ENCODE measurements around the gene MANEA.

MANEA gene

GRCh38 chr6:95589067-95589466 lies 11.7 kb downstream of the MANEA start:
- DNase-seq = no peak

- no peak for DNase-seq
These were observed 12.7 kb downstream of the MANEA start for GRCh38 chr6:95589826-95590570.

DNA sequence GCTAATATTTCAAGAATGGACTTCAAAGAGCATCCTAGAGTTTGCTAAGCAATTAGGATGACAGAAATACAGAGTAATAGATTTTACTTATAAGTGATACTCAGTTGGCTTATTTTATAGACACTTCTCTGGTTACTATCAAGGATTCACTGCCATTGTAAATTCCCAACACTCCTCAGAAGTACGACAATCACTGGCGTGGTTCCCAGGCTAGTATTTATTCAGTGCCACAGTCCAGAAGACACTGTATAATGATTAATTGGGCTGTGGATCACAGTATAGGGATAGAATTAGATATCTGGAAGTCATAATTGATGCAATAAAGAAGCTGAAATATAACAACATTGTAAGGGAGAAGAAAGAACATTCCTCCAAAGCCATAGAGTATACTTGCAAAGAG lies 15.7 kb downstream of the MANEA start:
- DNase-seq = peak; percentile 51

DNA sequence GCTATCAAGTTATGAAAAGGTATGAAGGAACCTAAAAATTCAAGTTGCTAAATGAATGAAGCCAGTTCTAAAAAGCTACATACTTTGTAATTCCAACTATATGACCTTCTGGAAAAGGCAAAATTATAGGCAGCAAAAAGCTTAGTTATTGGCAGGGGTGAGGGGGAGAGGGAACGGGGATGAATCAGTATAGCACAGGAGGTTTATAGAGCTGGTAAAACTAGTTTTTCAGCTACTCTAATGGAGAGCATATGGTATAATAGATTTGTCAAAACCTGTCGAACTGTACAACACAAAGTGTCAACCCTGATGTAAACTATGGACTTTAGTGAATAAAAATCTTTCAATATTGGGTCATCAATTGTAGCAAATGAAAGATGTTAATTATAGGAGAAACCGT lies 18.7 kb downstream of the MANEA start:
- peak; percentile 67 for DNase-seq

DNA sequence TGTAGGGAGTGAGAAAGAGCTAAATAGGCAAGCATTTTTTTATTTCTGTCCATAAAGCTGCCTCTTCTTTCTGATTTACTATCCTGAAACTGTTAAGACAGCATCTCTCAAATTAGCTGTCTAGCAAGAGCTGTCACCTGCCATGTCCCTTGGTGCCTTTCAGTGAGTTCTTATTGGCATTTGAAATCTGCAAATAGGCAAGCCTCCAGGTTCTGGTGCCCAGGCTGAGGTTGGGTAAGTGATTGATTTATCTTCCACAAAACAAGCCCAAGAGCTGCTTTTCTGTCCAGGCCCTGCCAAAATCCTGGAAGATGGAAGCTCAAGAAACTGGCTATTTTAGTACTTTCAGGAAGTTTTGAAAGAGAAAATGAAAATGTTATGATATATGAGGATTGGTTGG lies 22.4 kb downstream of the MANEA start:
- no peak for DNase-seq

- DNase-seq = no peak
These were observed 23.8 kb downstream of the MANEA start for GRCh38 chr6:95601133-95601532.

GRCh38 chr6:95614094-95614493 lies 36.8 kb downstream of the MANEA start:
- DNase-seq = no peak

GRCh38 chr6:95629551-95629950 lies 52.2 kb downstream of the MANEA start:
- DNase-seq = no peak

DNA sequence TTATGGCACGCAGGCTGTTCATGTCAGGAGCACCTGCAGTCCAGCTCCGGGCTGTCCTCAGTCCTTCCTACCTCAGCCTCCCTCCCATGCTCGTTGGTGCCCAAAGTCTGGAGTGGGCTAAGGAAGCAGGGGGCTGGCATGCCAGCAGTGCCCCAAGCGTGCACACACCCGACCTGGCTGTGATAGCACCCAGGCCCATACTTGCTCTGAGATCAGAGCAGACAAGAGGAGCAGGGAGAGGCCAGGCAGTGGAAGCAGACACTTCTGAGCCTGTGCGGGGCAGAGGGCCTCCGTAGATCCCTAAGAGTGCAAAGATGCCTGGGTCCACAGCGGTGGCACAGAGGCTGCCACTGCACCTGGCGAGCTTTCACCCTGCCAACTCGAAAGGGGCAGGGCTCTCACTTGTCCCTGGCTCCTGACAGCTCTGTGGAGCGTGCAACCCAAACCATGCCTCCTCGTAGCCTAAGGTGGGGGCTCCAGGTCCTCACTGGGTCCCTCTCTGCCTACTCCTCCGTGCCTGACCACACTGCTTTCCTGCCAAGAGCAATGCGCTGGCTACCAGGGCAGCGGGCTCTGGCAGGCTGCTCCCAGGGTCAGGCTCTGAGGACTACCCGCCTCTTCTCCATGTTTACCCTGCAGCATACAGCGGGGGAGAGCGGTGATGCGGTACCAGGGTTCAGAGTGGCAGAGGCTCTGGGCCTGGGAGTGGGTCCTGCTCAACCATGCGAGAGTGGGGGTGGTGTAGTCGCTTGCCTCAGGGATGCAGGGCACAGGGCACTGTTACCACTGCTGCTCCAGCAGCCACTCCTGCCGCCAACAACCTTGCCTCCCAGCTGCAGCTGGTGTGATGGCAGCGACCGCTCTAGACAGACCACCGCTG lies 59.5 kb downstream of the MANEA start:
- no peak for DNase-seq

DNA sequence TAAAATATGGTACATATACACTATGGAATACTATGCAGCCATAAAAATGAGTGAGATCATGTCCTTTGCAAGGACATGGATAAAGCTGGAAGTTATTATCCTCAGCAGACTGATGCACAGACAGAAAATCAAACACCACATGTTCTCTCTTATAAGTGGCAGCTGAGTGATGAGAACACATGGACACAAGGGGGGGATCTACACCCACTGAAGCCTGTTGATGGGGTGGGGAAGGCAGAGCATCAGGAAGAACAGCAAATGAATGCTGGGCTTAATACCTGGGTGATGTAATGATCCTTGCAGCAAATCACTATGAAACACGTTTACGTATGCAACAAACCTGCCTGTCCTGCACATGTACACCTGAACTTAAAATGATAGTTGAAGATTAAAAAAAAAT lies 71.3 kb downstream of the MANEA start:
- DNase-seq = peak; percentile 26

DNA sequence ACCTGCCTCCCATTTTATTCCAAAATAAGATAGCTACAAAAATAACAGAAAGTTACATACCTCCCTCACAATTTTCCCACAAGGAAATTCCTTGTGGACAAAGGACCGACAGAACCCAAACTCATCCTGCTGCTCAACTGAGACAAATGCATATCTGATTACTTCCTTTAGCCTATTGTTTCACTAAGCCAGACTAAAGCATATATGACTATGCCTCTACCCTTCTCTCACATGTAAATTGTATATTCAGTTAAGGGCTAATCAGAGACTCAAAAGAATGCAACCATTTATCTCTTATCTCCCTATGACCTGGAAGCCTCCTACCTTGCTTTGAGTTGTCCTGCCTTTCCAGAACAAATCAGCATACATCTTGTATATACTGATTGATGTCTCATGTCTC lies 72.1 kb downstream of the MANEA start:
- no peak for DNase-seq

GRCh38 chr6:95654176-95654575 lies 76.8 kb downstream of the MANEA start:
- no peak for DNase-seq

- DNase-seq = no peak
These were observed 81.6 kb downstream of the MANEA start for GRCh38 chr6:95658886-95659285.

Measured in DMS53 (cell line).